Liver (tissue), 3 donors: ENCODE data around the gene RABL3.
A peak's percentile ranks its signal among the peaks of the same experiment; 100 is the strongest.

Source experiments
- ATF3 ChIP-seq: IDR thresholded peaks from 2 replicates; pipeline ENCODE4 v1.6.1; 2016; ENCODE audit warnings: antibody characterized with exemption
- CTCF ChIP-seq: fragments of 150-350 bp; IDR thresholded peaks from 2 replicates; pipeline ENCODE4 v1.5.1; 2017; ENCODE audit warnings: improper control_type of control experiment, low read depth, low read length; ENCODE audit not compliant: missing input control
- FOXA1 ChIP-seq: IDR thresholded peaks from 2 replicates; pipeline ENCODE4 v1.6.1; 2016; ENCODE audit warnings: antibody characterized with exemption
- FOXA2 ChIP-seq: IDR thresholded peaks from 2 replicates; pipeline ENCODE4 v1.6.1; 2016; ENCODE audit warnings: antibody characterized with exemption
- GABPA ChIP-seq, 2 donors: IDR thresholded peaks in 1 of 2; conservative IDR thresholded peaks in 1 of 2; 2 replicates each; pipeline ENCODE4 v1.6.1; 2016; ENCODE audit warnings: antibody characterized with exemption in 2 of 2, mild to moderate bottlenecking in 1 of 2, moderate library complexity in 1 of 2
- RAD21 ChIP-seq, 2 donors: IDR thresholded peaks; 2 replicates each; pipeline ENCODE4 v1.6.1; 2016; ENCODE audit warnings: antibody characterized with exemption in 2 of 2, mild to moderate bottlenecking in 2 of 2
- REST ChIP-seq: IDR thresholded peaks from 2 replicates; pipeline ENCODE4 v1.6.1; 2016; ENCODE audit warnings: antibody characterized with exemption, mild to moderate bottlenecking
- SP1 ChIP-seq: IDR thresholded peaks from 2 replicates; pipeline ENCODE4 v1.6.1; 2018; ENCODE audit warnings: antibody characterized with exemption, mild to moderate bottlenecking
- TAF1 ChIP-seq: conservative IDR thresholded peaks from 2 replicates; pipeline ENCODE4 v1.6.1; 2016; ENCODE audit warnings: antibody characterized with exemption, mild to moderate bottlenecking
- ZBTB33 ChIP-seq: IDR thresholded peaks from 2 replicates; pipeline ENCODE4 v1.6.1; 2016; ENCODE audit warnings: antibody characterized with exemption
- donor health status: healthy.
- donor health status: healthy.

- TF ChIP-seq CTCF (no peak), FOXA2 (no peak), TAF1 (no peak), ATF3 (no peak), ZBTB33 (no peak), FOXA1 (no peak), RAD21 (IDR thresholded peaks at IDR 0.05) (no peak), REST (peak; percentile 7), GABPA (IDR thresholded peaks at IDR 0.05 in 1 of 2, conservative IDR thresholded peaks at IDR 0.05 in 1 of 2) (no peak), SP1 (peak; percentile 0)
Observed at GRCh38 chr3:120742849-120743365, 591 bp upstream of the RABL3 start.
